ENCODE measurements around the gene SFMBT2.
"Not testable (repeated sequence)": the region's sequence is repeated elsewhere in the genome, so short reads cannot be mapped to it uniquely, and the experiment has no call there.

Gene SFMBT2

GRCh38 chr10:7401156-7401555 is 9.7 kb downstream of the SFMBT2 start:
- no peak for DNase-seq (ENCODE audit: low spot score)

- no peak for DNase-seq (ENCODE audit: low spot score)
Measured at GRCh38 chr10:7400068-7400715, 10.6 kb downstream of the SFMBT2 start.

GRCh38 chr10:7399533-7399932 is 11.3 kb downstream of the SFMBT2 start:
- no peak for DNase-seq (ENCODE audit: low spot score)

GRCh38 chr10:7397049-7398035 is 13.5 kb downstream of the SFMBT2 start:
- DNase-seq (ENCODE audit: low spot score), result peak; percentile 17

- not testable (repeated sequence) for DNase-seq (ENCODE audit: low spot score)
Measured at GRCh38 chr10:7392301-7392700, 18.5 kb downstream of the SFMBT2 start.

- no peak for DNase-seq (ENCODE audit: low spot score)
Measured at GRCh38 chr10:7391748-7392147, 19.1 kb downstream of the SFMBT2 start.

GRCh38 chr10:7390689-7391110 is 20.1 kb downstream of the SFMBT2 start:
- not testable (repeated sequence) for DNase-seq (ENCODE audit: low spot score)

- no peak for DNase-seq (ENCODE audit: low spot score)
Measured at GRCh38 chr10:7389844-7390243, 21.0 kb downstream of the SFMBT2 start.

GRCh38 chr10:7389346-7389745 is 21.5 kb downstream of the SFMBT2 start:
- DNase-seq (ENCODE audit: low spot score), result no peak

- peak; percentile 47 for DNase-seq (ENCODE audit: low spot score)
Measured at GRCh38 chr10:7388602-7389001, 22.2 kb downstream of the SFMBT2 start.

- DNase-seq (ENCODE audit: low spot score), result not testable (repeated sequence)
Measured at GRCh38 chr10:7388149-7388548, 22.7 kb downstream of the SFMBT2 start.

- no peak for DNase-seq (ENCODE audit: low spot score)
Measured at GRCh38 chr10:7385114-7385513, 25.7 kb downstream of the SFMBT2 start.

GRCh38 chr10:7383442-7383841 is 27.4 kb downstream of the SFMBT2 start:
- DNase-seq (ENCODE audit: low spot score), result peak; percentile 25

GRCh38 chr10:7380704-7381241 is 30.1 kb downstream of the SFMBT2 start:
- no peak for DNase-seq (ENCODE audit: low spot score)

- DNase-seq (ENCODE audit: low spot score), result peak; percentile 18
Measured at GRCh38 chr10:7378602-7379403, 32.0 kb downstream of the SFMBT2 start.

- no peak for DNase-seq (ENCODE audit: low spot score)
Measured at GRCh38 chr10:7377614-7378248, 33.1 kb downstream of the SFMBT2 start.

GRCh38 chr10:7374795-7375194 is 36.0 kb downstream of the SFMBT2 start:
- no peak for DNase-seq (ENCODE audit: low spot score)

- DNase-seq (ENCODE audit: low spot score), result no peak
Measured at GRCh38 chr10:7373039-7373438, 37.8 kb downstream of the SFMBT2 start.

- no peak for DNase-seq (ENCODE audit: low spot score)
Measured at GRCh38 chr10:7372504-7372903, 38.3 kb downstream of the SFMBT2 start.

GRCh38 chr10:7370511-7370910 is 40.3 kb downstream of the SFMBT2 start:
- no peak for DNase-seq (ENCODE audit: low spot score)

- no peak for DNase-seq (ENCODE audit: low spot score)
Measured at GRCh38 chr10:7365027-7365745, 45.6 kb downstream of the SFMBT2 start.

All from CD4-positive, alpha-beta T cell treated with Interleukin-15 for 4 hours (primary cell).